GM18505 (cell line): ENCODE measurements around the gene PHF1.

Experiments used
- ATAC-seq: cut with Tn5 transposase; IDR thresholded peaks from one replicate; pipeline ENCODE4 v1.9.1; 2021; ENCODE audit not compliant: unreplicated experiment
- POLR2A ChIP-seq: IDR thresholded peaks from 4 replicates; pipeline ENCODE4 v1.6.1; 2011; ENCODE audit warnings: borderline replicate concordance; ENCODE audit not compliant: insufficient read depth, insufficient read length; ENCODE audit errors: extremely low read depth

PHF1 gene

DNA sequence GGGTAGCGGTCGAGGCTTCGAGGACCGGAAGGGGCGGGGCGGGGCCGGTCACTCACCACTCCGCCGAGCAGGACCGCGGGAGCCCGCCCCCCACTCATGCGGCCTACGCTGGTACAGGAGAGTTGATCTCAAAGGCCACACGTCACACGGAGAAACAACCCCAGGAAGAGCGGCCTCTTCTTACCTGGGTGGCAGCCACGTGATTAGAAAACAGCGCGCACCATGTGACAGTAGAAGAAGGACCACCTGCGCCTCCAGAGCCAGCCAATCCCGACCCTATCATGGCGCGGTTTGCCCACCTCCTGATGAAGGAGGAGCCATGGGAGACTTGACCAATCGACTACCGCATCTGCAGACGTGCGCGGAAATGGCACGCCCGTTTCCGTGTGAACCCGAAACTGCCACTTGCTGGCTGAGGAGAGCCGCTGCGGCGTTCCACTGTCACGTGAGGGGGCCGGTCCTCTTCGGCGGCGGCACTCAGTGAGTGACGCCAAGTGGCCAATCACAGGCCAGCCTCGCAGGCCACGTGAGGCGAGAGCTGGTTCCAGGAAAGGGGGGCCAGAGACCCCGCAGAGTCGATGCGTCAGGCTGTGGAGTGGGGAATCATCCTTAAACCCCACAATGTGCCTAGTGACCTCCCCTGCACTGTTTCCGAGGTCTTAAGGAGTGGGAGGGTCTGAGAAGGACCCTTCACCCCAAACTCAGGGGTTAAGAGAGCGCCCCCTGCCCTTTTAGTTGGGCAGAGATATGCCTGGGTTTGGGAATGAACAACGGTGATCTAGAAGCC, 7.3 kb downstream of the PHF1 start, which contains the start of gene CUTA:
CUTA (minus strand) TSS at position 205 of the 787 bp plus-strand sequence; CDS start at position 98, 107 bp downstream.
- peak; percentile 80 for ATAC-seq
- TF ChIP-seq POLR2A, result peak; percentile 74

DNA sequence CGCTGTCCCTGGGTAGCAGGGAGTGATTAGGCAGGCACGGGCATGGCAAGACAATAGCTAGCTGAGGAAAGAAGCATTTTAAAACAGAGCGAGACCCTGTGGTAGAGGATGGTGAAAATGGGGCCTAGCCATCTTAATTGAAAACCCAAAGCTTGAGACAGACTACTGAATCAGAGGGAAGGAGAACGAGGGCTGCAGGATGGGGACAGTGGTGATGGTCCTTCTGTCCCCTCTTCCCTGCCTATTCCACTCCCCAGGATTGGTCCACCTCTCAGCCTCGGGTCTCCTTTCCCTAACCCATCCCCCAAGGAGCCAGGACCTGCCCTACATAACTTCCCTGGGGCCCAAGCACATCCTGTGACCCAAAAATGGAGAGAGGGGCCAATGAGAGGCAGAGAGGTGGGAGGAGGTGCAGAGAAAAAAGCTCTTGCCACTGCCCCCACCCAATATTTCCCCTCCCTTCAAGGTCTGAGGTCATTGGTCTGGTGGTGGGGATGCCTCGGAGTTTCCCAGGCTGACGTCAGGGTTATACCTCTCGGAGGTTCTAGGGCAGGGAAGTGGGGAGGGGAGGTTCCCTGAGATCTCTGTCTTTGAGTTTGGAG, 8.0 kb downstream of the PHF1 start:
- no peak for TF ChIP-seq POLR2A
- ATAC-seq, result no peak

DNA sequence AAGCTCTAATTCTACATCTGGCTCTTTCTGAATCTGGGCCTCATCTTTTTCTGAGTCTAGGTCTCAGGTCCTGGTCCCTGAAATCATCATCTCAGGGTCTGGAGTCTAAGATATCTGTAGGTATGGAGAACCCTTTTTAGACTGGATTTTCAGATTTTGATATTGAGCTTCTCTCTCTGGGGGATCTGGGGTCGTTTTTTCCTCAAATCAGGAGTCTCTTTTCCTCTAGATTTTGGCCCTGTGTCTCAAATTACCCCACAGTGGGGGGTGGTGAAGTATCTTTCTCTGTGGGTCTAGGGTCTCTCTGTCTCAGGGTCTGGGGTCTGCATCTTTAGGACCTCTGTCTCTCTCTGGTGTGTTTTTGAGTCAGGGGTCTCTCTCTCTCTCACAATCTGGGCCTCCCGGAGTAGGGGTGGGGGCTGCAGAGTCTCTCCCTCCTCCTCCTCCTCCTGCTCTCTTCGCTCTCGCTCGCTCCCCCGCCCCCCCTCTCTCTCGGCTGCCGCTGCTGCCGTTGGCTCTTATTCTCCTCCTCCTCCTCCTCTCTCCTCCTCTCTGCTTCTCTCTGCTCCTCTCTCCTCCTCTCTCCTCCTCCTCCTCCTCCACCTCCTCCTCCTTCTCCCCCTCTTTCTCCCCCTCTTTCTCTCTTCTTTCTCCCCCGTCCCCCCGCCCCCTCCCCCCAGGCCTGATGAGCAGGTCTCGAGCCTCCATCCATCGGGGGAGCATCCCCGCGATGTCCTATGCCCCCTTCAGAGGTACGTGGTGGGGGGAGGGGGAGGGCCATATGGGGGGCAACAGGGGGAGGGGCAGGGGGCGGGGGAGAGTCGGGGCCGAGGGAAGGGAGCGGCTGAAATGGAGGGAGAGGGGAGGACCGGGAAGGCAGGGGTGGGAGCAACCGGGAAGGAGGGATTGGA, 9.0 kb downstream of the PHF1 start, which contains the start of gene SYNGAP1:
SYNGAP1 (plus strand) TSS at position 486 of the 911 bp plus-strand sequence; CDS start at position 686, 200 bp downstream.
- TF ChIP-seq POLR2A, result no peak
- ATAC-seq, result no peak

DNA sequence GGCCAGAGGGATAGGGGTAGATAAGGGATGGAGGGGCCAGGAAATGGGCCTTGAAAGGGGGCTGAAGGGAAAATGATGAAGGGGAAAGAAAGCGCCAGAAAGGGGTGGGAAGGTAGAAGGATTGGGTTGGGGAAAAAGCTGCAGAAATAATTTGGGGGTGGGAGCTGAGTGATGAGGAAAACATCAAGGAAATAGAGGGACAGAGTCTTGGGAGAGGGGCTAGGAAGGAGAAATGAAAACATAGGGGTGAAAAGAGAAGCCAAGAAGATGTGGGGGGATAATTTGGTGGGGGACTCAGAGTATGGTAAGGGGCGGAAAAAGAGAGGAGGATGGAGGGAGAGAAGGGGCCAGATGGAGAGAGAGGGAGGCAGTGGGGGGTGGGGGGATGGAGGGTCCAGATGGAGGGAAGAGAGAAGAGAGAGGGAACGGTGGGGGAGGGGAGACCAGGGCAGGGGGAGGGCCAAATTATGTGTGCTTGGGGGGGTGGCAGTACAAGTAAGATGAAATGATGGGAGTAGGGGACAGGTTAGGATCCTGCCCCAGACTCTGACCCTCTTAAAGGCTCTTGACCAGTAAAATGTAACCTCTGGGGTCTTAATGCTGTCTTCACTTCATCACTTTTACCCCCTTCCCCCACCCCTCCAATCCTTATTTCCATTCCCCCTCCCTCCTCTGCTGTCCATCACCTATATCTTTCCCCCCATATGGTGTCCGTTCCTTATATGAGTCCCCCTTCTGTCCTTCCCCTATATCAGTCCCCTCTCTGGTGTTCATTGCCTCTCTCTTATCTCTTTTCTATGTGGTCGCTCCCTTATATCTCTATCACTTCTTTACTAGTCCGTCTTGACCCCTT, 9.9 kb downstream of the PHF1 start:
- ATAC-seq, result no peak
- no peak for TF ChIP-seq POLR2A

DNA sequence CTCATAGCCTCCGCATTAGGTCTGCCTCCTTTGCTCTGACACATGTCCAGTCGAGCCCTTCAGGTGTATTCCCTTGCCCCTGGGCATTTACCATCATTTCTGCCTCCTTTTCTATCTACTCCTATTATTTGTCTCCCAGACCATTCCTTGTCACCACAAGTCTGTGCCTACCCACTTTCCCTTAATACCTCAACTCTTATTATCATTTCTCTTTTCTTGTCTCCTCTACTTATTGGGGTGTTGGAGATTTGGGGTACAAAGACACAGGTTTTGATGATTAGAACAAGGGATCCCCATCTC, 10.5 kb downstream of the PHF1 start:
- TF ChIP-seq POLR2A, result no peak

DNA sequence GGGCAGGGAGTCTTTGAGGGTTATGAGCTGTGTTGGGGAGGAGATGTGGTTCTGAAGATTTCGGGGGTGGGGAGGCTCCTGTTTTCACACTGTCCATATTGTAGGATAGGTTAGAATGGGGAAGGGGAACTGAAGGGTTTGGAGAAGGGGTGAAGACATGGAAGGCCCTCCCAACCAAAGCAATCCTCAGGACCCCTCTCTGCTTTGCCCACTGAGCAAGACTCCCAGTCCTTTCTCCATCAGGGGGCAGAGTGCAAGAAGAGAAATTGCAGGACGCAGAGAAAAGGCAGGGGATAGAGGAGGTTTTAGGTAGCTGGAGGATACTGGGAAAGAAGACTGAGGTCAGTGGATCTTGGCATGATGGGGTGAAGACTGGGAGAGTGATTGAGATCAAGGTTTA, 13.0 kb downstream of the PHF1 start:
- ATAC-seq, result no peak
- no peak for TF ChIP-seq POLR2A

More for the DNA sequence above, 10.5 kb downstream of the PHF1 start:
- ATAC-seq, result no peak

DNA sequence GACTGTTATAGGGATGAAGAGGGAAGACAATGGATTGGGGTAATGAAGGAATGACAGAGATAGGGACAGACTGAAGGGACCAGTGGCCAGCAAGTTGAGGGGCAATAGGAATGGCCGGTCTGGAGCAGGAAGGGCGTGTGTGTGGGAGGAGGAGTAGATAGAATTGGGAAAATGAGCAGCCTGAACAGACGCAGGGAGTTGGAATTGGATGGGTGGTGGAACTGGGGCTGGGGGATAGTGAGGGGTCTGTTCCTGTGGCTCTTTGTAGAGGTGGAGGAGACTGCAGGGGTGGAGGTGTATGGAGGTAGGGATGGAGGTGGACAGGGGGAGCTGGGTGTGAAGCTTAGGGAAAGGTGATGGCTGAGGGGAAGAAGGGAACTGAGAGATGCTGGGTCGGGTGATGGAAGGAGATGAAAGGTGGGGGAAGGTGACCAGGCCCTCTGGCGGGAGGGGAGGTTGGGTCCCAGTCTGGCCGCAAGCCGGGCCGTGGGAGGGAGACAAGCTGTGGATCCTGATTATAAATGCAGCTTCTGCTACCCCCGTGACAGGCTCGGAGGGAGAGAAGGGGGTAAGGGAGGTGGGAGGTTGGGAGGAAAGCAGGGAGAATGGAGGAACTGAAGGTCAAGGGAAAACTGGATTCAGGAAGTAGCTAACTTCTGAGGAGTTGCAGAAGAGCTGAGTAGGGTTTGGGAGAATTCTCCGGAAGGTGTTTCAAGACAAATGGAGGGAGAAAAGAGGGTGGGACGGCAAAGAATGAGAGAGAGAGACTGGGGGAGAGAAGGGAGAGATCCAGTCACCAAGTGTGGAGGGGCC, 14.2 kb downstream of the PHF1 start:
- no peak for TF ChIP-seq POLR2A

DNA sequence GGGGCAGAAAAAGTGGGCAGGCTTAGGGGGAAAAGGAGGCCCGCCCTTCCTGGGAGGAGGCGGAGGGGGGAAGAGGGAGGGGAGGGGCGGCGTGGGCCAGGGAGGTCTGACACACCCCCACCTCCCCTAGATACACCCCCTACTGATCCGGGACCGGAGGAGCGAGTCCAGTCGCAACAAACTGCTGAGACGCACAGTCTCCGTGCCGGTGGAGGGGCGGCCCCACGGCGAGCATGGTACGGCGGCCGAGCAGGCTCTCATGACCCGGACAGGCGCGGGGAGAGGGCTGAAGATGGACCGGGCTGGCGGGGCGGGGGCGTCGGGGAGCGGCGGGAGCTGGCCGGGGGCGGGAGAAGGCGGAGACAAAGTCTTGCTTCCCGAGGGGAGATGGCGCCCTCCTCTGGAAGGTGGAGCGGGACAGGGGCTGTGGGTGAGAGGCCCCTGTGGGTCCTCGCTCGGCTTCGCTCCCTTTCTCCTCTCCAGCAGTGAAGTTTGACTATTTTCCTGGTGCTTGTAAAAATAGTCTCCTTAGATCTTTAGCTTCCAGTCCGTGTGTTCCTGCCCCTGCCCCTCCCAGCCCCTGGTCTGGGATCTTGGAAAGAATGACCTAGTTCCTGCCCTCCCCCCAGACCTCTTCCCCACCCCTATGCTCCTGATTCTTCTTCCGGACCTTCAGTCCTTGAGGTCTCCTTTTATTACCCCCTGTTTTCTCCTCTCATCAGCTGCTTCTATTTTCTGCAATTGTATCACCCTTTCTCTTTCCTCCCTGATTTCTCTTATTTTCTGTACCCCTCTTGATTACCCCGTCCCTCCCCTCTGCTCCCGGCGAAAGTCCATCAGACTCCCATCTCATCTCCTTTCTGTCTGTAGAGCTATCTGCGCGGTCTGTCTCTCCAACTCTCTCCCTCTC, 15.1 kb downstream of the PHF1 start:
- ATAC-seq, result no peak
- peak; percentile 71 for TF ChIP-seq POLR2A

More for the DNA sequence above, 14.2 kb downstream of the PHF1 start:
- ATAC-seq, result no peak

DNA sequence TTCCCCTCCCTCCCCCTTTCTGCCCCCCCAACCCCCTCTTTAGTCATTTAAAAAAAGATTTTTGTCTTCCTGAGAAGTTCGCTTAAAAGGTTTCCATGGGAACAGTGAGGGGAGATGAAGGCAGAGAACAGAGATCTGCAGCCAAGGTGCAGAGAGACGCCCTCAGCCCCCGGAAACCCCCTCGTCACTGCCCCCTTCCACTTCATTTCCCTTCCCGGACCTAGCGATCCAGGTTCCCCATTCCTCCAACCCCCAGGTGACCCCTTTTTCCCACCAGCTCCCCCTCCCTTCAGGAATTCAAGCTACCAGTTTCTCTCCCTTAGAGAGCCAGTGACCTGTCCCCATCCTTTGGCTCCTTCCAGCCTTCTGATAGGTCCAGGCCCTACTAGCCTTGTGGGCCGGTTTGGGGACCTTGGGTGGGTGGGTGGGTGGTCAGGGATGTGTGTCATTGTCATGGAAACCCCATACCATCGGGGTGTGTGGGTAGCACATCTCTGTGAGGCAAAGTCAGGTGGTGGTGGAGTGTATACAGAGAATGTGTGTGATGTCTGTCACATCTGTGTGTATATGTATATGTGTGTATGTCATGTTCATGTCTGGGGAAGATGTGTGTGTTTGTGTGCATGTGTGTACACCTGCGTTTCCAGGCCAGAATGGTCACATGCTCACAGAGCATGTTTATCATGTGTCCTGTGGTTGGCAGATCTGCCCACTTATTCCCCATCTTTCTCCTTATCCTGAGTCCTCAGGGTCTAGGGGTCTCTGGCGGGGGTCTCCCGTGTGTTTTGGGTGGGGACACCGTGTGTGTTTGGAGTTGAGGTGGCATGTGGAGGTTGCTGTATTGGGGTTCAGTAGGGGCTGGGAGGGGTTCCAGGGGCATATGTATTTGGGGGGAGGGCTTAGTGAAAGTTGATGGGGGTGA, 16.0 kb downstream of the PHF1 start:
- ATAC-seq, result no peak

More for the DNA sequence above, 16.0 kb downstream of the PHF1 start:
- TF ChIP-seq POLR2A, result no peak
